H9 (cell line): ENCODE results near the gene PIP5K1A. TPM values are rescaled to one million over a fixed set of nuclear protein-coding genes. Genes with fewer than 3 reads are reported as not detected.
A peak's percentile ranks its signal among the peaks of the same experiment; 100 is the strongest.

Experiments
- DNase-seq: peaks from one replicate; pipeline ENCODE4 v3.0.0-alpha.2; 2017
- H2AFZ ChIP-seq: one replicate; pipeline ENCODE4 v1.6.1; 2013; ENCODE audit warnings: mild to moderate bottlenecking, low read length, control low read depth, moderate library complexity
- H2AK5ac ChIP-seq: 2 replicates; pipeline ENCODE4 v1.6.1; 2013; ENCODE audit warnings: low read length, control low read depth, mixed read lengths; ENCODE audit not compliant: insufficient read length
- H2BK120ac ChIP-seq: one replicate; pipeline ENCODE4 v1.6.1; 2013; ENCODE audit warnings: low read depth, mild to moderate bottlenecking, low read length, control low read depth, inconsistent platforms; ENCODE audit not compliant: poor library complexity, severe bottlenecking
- H2BK12ac ChIP-seq: 2 replicates; pipeline ENCODE4 v1.6.1; 2013; ENCODE audit warnings: low read length, control low read depth, mixed read lengths, low read depth; ENCODE audit not compliant: insufficient read length
- H2BK15ac ChIP-seq: 2 replicates; pipeline ENCODE4 v1.6.1; 2013; ENCODE audit warnings: low read depth, low read length, control low read depth
- H2BK20ac ChIP-seq: one replicate; pipeline ENCODE4 v1.6.1; 2013; ENCODE audit warnings: low read depth, mild to moderate bottlenecking, low read length, control low read depth, inconsistent platforms; ENCODE audit not compliant: poor library complexity, severe bottlenecking
- H2BK5ac ChIP-seq: 2 replicates; pipeline ENCODE4 v1.6.1; 2013; ENCODE audit warnings: low read length, control low read depth, mixed read lengths; ENCODE audit not compliant: insufficient read length
- H3K14ac ChIP-seq: 2 replicates; pipeline ENCODE4 v1.6.1; 2013; ENCODE audit warnings: low read length, control low read depth; ENCODE audit not compliant: insufficient read depth
- H3K18ac ChIP-seq: 2 replicates; pipeline ENCODE4 v1.6.1; 2013; ENCODE audit warnings: low read depth, mild to moderate bottlenecking, mixed read lengths, low read length, control low read depth; ENCODE audit not compliant: insufficient read length
- H3K23ac ChIP-seq: 2 replicates; pipeline ENCODE4 v1.6.1; 2013; ENCODE audit warnings: low read length, control low read depth, mixed read lengths, low read depth; ENCODE audit not compliant: insufficient read length
- H3K23me2 ChIP-seq: 2 replicates; pipeline ENCODE4 v1.6.1; 2013; ENCODE audit warnings: low read depth, mild to moderate bottlenecking, mixed read lengths, low read length, control low read depth; ENCODE audit not compliant: insufficient read length, poor library complexity, severe bottlenecking
- H3K27ac ChIP-seq: 2 replicates; pipeline ENCODE4 v1.5.1; 2013; ENCODE audit warnings: low read length, control low read depth, mixed read lengths, low read depth; ENCODE audit not compliant: insufficient read length
- H3K27me3 ChIP-seq: 2 replicates; pipeline ENCODE4 v1.6.1; 2013; ENCODE audit warnings: low read length, control low read depth, inconsistent platforms; ENCODE audit not compliant: insufficient read depth
- H3K4ac ChIP-seq: 2 replicates; pipeline ENCODE4 v1.6.1; 2013; ENCODE audit warnings: low read depth, mild to moderate bottlenecking, control low read depth, inconsistent platforms, low read length, moderate library complexity
- H3K4me1 ChIP-seq: 2 replicates; pipeline ENCODE4 v1.6.1; 2013; ENCODE audit warnings: low read length, control low read depth, inconsistent platforms; ENCODE audit not compliant: insufficient read depth
- H3K4me2 ChIP-seq: 2 replicates; pipeline ENCODE4 v1.6.1; 2013; ENCODE audit warnings: low read length, control low read depth, mixed read lengths; ENCODE audit not compliant: insufficient read length, insufficient read depth
- H3K56ac ChIP-seq: 2 replicates; pipeline ENCODE4 v1.6.1; 2013; ENCODE audit warnings: low read depth, mild to moderate bottlenecking, mixed read lengths, low read length, control low read depth; ENCODE audit not compliant: insufficient read length
- H3K79me1 ChIP-seq: 2 replicates; pipeline ENCODE4 v1.6.1; 2013; ENCODE audit warnings: low read depth, mild to moderate bottlenecking, moderate library complexity, low read length, control low read depth, inconsistent platforms; ENCODE audit not compliant: insufficient read depth, poor library complexity, severe bottlenecking
- H3K79me2 ChIP-seq: 2 replicates; pipeline ENCODE4 v1.6.1; 2013; ENCODE audit warnings: low read length, control low read depth, inconsistent platforms; ENCODE audit not compliant: insufficient read depth
- H3K9ac ChIP-seq: 2 replicates; pipeline ENCODE4 v1.6.1; 2013; ENCODE audit warnings: low read length, control low read depth, mixed read lengths; ENCODE audit not compliant: insufficient read length; ENCODE audit errors: extremely low read depth
- H3K9me3 ChIP-seq: one replicate; pipeline ENCODE4 v1.6.1; 2013; ENCODE audit warnings: low read depth, low read length, inconsistent platforms; ENCODE audit not compliant: control insufficient read depth
- H3T11ph ChIP-seq: one replicate; pipeline ENCODE4 v1.6.1; 2013; ENCODE audit warnings: mild to moderate bottlenecking, low read length, control low read depth, inconsistent platforms
- H4K20me1 ChIP-seq: one replicate; pipeline ENCODE4 v1.6.1; 2013; ENCODE audit not compliant: control insufficient read depth, insufficient read length, insufficient read depth
- H4K5ac ChIP-seq: 2 replicates; pipeline ENCODE4 v1.6.1; 2013; ENCODE audit warnings: low read depth, mild to moderate bottlenecking, mixed read lengths, low read length, control low read depth; ENCODE audit not compliant: insufficient read length
- H4K8ac ChIP-seq: replicated peaks from 2 replicates; pipeline ENCODE4 v1.6.1; 2013; ENCODE audit warnings: low read length, control low read depth, mixed read lengths, low read depth; ENCODE audit not compliant: insufficient read length
- H4K91ac ChIP-seq: 2 replicates; pipeline ENCODE4 v1.6.1; 2013; ENCODE audit warnings: low read depth, mild to moderate bottlenecking, moderate library complexity, mixed read lengths, low read length, control low read depth; ENCODE audit not compliant: insufficient read length
- H3K27ac Mint-ChIP-seq, 3 experiments: 2 replicates in 2 of 3; 3 replicates in 1 of 3; pipeline ENCODE4 v1.8.0; 2020 to 2021; ENCODE audit warnings: mixed read lengths in 3 of 3, mild to moderate bottlenecking in 1 of 3, moderate library complexity in 1 of 3
- H3K27me3 Mint-ChIP-seq: 2 replicates; pipeline ENCODE4 v1.8.0; 2021; ENCODE audit warnings: low read depth, mild to moderate bottlenecking, moderate library complexity, mixed read lengths
- H3K36me3 Mint-ChIP-seq, 3 experiments: 2 replicates in 2 of 3; 3 replicates in 1 of 3; pipeline ENCODE4 v1.8.0; 2020 to 2021; ENCODE audit warnings: low read depth in 3 of 3, mixed read lengths in 3 of 3; ENCODE audit not compliant: insufficient read depth in 1 of 3
- H3K4me1 Mint-ChIP-seq, 2 experiments: 2 replicates each; pipeline ENCODE4 v1.8.0; 2020; ENCODE audit warnings: mixed read lengths in 2 of 2
- H3K4me3 Mint-ChIP-seq, 2 experiments: 2 replicates in 1 of 2; 3 replicates in 1 of 2; pipeline ENCODE4 v1.8.0; 2020 to 2021; ENCODE audit warnings: mild to moderate bottlenecking in 2 of 2, mixed read lengths in 2 of 2, moderate library complexity in 1 of 2
- H3K9me3 Mint-ChIP-seq, 2 experiments: 2 replicates in 1 of 2; 3 replicates in 1 of 2; pipeline ENCODE4 v1.8.0; 2020; ENCODE audit warnings: mild to moderate bottlenecking in 2 of 2, mixed read lengths in 2 of 2, moderate library complexity in 1 of 2
- CTCF ChIP-seq: fragments of 200-600 bp; sonication (generic); conservative IDR thresholded peaks from 3 replicates; pipeline ENCODE4 v1.8.0; 2021; ENCODE audit warnings: antibody characterized with exemption, mild to moderate bottlenecking
- WGBS: extraction: QIAGEN DNeasy Blood & Tissue Kit; methylation state at CpG from one replicate; pipeline ENCODE4 v1.1.7; 2013; ENCODE audit warnings: missing lambda C conversion rate, low lambda C conversion rate, mixed read lengths; ENCODE audit not compliant: insufficient read length; ENCODE audit errors: extremely low coverage; 5-methylcytosine and 5-hydroxymethylcytosine counted together
- total RNA-seq: library from RNA; stranded (reverse); gene quantifications from 2 replicates; pipeline ENCODE4 v1.2.1, GENCODE V29; 2021

Gene PIP5K1A
- total RNA-seq, 1 experiment from 2014 or later, result 94.6 TPM

GRCh38 chr1:151282883-151283725 is 84.8 kb downstream of the PIP5K1A start:
- Histone ChIP-seq H4K5ac (no peak overlapping the region), H3K18ac (peak overlapping the region; percentile 56), H3K23me2 (peaks cover 7% of the 10 kb centered on the region), H4K8ac (no peak overlapping the region), H3K56ac (no peak overlapping the region), H3K4ac (no peak overlapping the region), H3K9ac (peak overlapping the region; percentile 53), H3K14ac (peak overlapping the region; percentile 10; the same call in 1 of the 2 replicates), H4K20me1 (peaks cover 3% of the 10 kb centered on the region), H2BK20ac (no peak overlapping the region), H2BK120ac (no peak overlapping the region), H3K79me2 (peaks cover 8% of the 10 kb centered on the region; the same call in 1 of the 2 replicates), H3T11ph (no peak overlapping the region), H2BK12ac (no peak overlapping the region), H2AFZ (no peak overlapping the region), H3K9me3 (no peaks in the 10 kb centered on the region), H2BK15ac (no peak overlapping the region), H3K27me3 (no peaks in the 10 kb centered on the region), H4K91ac (no peak overlapping the region), H3K27ac (no peak overlapping the region), H2AK5ac (no peak overlapping the region), H2BK5ac (no peak overlapping the region), H3K79me1 (no peaks in the 10 kb centered on the region), H3K4me1 (no peaks in the 10 kb centered on the region), H3K23ac (no peak overlapping the region), H3K4me2 (peak overlapping the region; percentile 59)
- Mint-ChIP-seq H3K36me3 (peaks cover 28 to 41% (median 37%) of the 10 kb centered on the region in 3 experiments; a peak in 6 of 7 replicates), H3K27me3 (no peaks in the 10 kb centered on the region; the same call in 1 of the 2 replicates), H3K9me3 (no peaks in the 10 kb centered on the region), H3K27ac (peak overlapping the region; percentile 91 to 97 (median 94)), H3K4me3 (peak overlapping the region; percentile 95 to 97), H3K4me1 (peaks cover 19 to 25% of the 10 kb centered on the region in 2 experiments)
- TF ChIP-seq CTCF, result no peak
- WGBS, result no CpG with 5 or more reads among the region's 44 CpGs
- DNase-seq, result no peak
